Stimulated activated naive B cell treated with anti-CD40 and anti-IgM and Interleukin-4, amounts not matched to agents 10 μg/mL and 1 μg/mL and 100 μg/mL, for 72 hours (primary cell): ENCODE measurements around the gene SPART.

Experiments used
- ATAC-seq, 2 donors: fragments of 150-1000 bp; cut with Tn5 transposase; replicated peaks; 2 replicates each; pipeline ENCODE4 v1.10.0; 2021; ENCODE audit warnings: moderate library complexity in 1 of 2
- DNase-seq: peaks from one replicate; pipeline ENCODE4 v3.0.0; 2021
- H3K27ac Mint-ChIP-seq: one replicate; pipeline ENCODE4 v1.8.0; 2022; ENCODE audit warnings: mild to moderate bottlenecking, mixed read lengths
- H3K27me3 Mint-ChIP-seq, 2 donors: one replicate each; pipeline ENCODE4 v1.8.0; 2022; ENCODE audit warnings: mixed read lengths in 2 of 2
- H3K36me3 Mint-ChIP-seq, 2 donors: one replicate each; pipeline ENCODE4 v1.8.0; 2022; ENCODE audit warnings: mixed read lengths in 2 of 2, mild to moderate bottlenecking in 1 of 2
- H3K4me1 Mint-ChIP-seq, 2 donors: one replicate each; pipeline ENCODE4 v1.8.0; 2022; ENCODE audit warnings: mixed read lengths in 2 of 2, mild to moderate bottlenecking in 1 of 2
- H3K4me3 Mint-ChIP-seq, 2 donors: one replicate each; pipeline ENCODE4 v1.8.0; 2022; ENCODE audit warnings: mild to moderate bottlenecking in 2 of 2, mixed read lengths in 2 of 2, moderate library complexity in 1 of 2
- H3K9me3 Mint-ChIP-seq, 2 donors: one replicate each; pipeline ENCODE4 v1.8.0; 2022; ENCODE audit warnings: mixed read lengths in 2 of 2, mild to moderate bottlenecking in 1 of 2

Gene SPART

GRCh38 chr13:36273431-36273830 lies 72.8 kb downstream of the SPART start:
- ATAC-seq = no peak
- Mint-ChIP-seq H3K4me1 (no peaks in the 10 kb centered on the region), H3K27ac (no peak overlapping the region)

DNA sequence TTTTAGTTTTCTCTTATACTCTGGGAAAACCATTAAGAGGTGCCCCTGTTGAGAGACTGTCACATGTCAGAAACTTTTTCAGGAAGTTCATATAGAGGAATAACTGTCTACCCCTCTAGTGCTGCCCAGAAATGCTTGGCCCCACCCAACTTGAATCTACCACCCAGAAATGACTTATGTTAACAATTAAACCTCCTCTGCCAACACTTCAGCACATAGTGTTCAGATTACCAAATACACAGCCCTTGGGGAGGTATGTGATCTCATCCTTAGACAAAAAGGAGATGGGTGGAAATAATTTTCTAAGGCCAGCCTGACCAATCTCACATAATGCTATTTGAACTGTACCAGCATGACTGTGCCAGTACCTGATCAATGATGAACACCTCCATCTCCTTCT lies 84.2 kb downstream of the SPART start:
- H3K36me3 Mint-ChIP-seq = no peaks in the 10 kb centered on the region
- H3K4me3 Mint-ChIP-seq = no peak overlapping the region
- ATAC-seq = no peak
- H3K27me3 Mint-ChIP-seq = peaks cover 4 to 5% of the 10 kb centered on the region in 2 donors
- DNase-seq = no peak
- H3K9me3 Mint-ChIP-seq = peaks cover 0 to 3% of the 10 kb centered on the region in 2 donors
- no peak overlapping the region for H3K27ac Mint-ChIP-seq
- no peaks in the 10 kb centered on the region for H3K4me1 Mint-ChIP-seq

More at GRCh38 chr13:36273431-36273830, 72.8 kb downstream of the SPART start:
- peaks cover 0 to 2% of the 10 kb centered on the region in 2 donors for H3K9me3 Mint-ChIP-seq
- peaks cover 2 to 17% of the 10 kb centered on the region in 2 donors for H3K27me3 Mint-ChIP-seq
- no peaks in the 10 kb centered on the region for H3K36me3 Mint-ChIP-seq
- no peak for DNase-seq
- no peak overlapping the region for H3K4me3 Mint-ChIP-seq

DNA sequence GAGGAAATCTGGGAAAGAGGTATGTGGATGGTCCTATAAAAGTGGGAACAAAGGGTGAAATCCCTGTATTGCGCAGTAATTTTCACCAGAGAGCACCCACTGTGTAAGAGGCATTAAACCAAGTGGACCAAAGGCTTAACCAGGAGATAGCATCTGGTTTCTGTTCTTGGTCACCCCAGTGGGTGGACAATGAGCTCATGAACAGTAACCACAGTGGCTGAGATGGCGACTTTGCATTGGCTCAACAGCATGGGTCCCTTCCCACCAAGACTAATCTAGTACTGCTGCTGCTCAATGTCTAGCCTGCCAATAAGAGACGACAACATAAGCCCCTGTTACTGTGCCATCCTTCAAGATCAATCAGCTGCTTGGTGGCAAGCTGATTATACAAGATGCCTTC lies 85.2 kb downstream of the SPART start:
- no peak for DNase-seq
- Mint-ChIP-seq H3K36me3 (no peaks in the 10 kb centered on the region), H3K27ac (no peak overlapping the region), H3K4me3 (no peak overlapping the region), H3K27me3 (peaks cover 5 to 9% of the 10 kb centered on the region in 2 donors), H3K4me1 (no peaks in the 10 kb centered on the region), H3K9me3 (peaks cover 0 to 3% of the 10 kb centered on the region in 2 donors)
- no peak for ATAC-seq

- Mint-ChIP-seq H3K36me3 (no peaks in the 10 kb centered on the region), H3K27me3 (peaks cover 5 to 14% of the 10 kb centered on the region in 2 donors), H3K4me1 (no peaks in the 10 kb centered on the region), H3K4me3 (no peak overlapping the region), H3K9me3 (peaks cover 0 to 3% of the 10 kb centered on the region in 2 donors), H3K27ac (no peak overlapping the region)
- no peak for ATAC-seq
- DNase-seq = no peak
Measured at GRCh38 chr13:36259361-36260137, 86.6 kb downstream of the SPART start.

DNA sequence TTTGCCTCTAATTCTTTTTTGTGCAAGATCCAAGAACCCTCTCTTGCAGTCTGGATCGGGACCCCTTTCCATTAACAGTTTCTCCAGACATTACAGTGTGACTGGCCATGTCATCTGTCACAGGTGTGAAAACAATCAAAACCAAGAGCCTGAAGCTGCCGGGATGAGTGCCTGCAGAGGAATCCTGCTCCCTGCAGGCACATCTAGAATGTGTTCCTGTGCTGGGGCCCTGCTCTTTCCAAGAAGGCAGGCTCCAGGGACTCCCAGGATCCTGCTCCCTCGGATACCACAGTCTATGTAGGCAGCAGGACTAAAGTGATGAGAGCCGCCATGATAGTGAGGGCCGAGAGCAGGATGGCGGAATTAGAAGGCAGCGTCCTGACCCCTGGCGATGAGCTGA lies 87.4 kb downstream of the SPART start:
- peaks cover 0 to 3% of the 10 kb centered on the region in 2 donors for H3K9me3 Mint-ChIP-seq
- DNase-seq = no peak
- no peak for ATAC-seq
- H3K27ac Mint-ChIP-seq = no peak overlapping the region
- H3K4me3 Mint-ChIP-seq = no peak overlapping the region
- H3K27me3 Mint-ChIP-seq = peaks cover 5 to 14% of the 10 kb centered on the region in 2 donors
- H3K4me1 Mint-ChIP-seq = no peaks in the 10 kb centered on the region
- no peaks in the 10 kb centered on the region for H3K36me3 Mint-ChIP-seq
